Activated T-cell treated with anti-CD3 and anti-CD28 coated beads for 1 hour (primary cell): ENCODE data around the gene NCS1.
A peak's percentile ranks its signal among the peaks of the same experiment; 100 is the strongest.

ENCODE experiments used
- DNase-seq: peaks from one replicate; pipeline ENCODE4 v3.0.0-alpha.2; 2020; ENCODE audit warnings: low read depth

The NCS1 gene

GRCh38 chr9:130213911-130214761 lies 41.9 kb downstream of the NCS1 start:
- DNase-seq: no peak

DNA sequence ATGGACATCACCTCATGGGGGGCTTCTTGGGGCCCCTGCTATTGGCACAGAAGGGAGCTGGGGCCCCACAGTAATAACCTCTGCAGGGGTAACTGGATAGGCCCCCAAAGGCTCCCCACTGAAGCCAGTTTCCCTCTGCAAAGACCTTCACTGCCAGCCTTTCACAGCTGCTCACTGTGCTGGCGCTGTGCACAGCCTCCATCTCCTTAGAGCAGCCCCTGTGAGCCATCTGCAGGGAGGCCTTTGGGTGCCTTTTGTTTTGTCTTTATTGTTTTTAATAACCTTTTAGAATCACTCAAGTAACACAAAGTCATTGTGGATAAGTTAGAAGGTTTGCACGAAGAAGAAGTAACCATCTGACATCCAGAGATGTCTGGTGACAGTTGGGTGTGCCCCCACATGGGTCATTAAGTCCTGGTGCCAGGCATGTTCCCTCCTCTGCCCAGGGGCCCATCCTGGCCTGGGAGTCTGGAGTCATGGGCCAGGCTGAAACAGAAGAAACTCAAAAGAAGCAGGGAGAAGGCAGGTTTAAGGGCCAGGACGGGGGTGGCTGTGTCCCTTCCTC lies 42.7 kb downstream of the NCS1 start:
- no peak for DNase-seq

- no peak for DNase-seq
Observed at GRCh38 chr9:130215341-130216119, 43.3 kb downstream of the NCS1 start.

- no peak for DNase-seq
Observed at GRCh38 chr9:130217838-130218237, 45.6 kb downstream of the NCS1 start.

GRCh38 chr9:130219661-130220096 lies 47.5 kb downstream of the NCS1 start:
- DNase-seq: no peak

- DNase-seq: no peak
Observed at GRCh38 chr9:130220352-130220751, 48.1 kb downstream of the NCS1 start.

DNA sequence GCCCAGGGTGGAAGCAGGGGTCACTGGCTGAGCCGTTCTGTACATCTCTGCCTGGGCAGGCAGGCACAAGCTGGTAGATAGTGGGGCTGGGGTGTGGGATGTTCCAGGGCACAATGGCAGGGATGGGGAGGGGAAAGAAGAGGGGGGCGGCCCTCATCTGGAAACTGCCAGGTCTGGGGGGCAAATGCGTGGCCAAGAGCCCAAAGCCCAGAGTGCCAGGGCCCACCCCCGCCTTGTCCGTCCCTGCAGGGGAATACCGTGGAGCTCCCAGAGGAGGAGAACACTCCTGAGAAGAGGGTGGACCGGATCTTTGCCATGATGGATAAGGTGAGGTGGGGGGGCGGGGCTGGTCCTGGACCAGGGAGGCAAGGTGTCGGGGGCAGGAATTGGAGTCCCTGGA lies 50.6 kb downstream of the NCS1 start:
- DNase-seq: no peak

GRCh38 chr9:130225071-130225470 lies 52.9 kb downstream of the NCS1 start:
- no peak for DNase-seq

DNA sequence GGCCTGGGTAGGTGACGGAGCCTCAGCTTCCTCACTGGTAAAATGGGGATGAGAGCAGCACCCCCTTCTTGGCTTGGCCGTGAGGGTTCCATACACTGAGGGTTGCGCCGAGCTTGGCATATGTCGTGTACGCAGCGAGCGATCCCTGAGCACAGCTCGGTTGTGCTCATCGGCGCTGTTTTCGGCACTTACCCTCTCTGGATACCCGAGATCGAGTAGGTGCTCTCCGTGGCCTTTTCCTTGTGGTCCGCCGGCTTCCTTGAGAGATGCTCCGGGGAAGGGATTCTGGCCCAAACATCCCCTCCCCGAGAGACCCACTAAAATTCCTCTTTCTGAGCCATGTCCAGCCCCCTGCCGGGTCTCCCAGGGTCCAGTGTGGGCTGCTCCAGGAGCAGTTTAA lies 53.4 kb downstream of the NCS1 start:
- DNase-seq: no peak

GRCh38 chr9:130226112-130226511 lies 53.9 kb downstream of the NCS1 start:
- no peak for DNase-seq

DNA sequence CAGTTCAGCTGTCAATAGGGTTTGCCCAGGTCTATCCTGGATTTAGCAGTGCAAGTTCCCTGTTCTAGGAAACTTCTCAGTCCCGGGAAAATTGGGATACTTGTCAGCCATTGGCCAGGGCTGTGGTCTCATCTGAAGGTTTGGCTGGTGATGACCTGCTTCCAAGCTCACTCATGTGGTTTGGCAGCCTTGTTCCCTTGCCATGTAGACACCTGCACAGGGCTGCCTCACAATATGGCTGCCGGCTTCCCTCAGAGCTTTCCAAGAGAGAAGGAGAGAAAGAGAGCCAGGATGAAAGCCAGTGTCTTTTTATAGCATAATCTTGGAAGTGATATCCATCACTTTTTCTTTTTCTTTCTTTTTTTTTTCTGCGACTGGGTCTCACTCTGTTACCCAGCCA lies 55.6 kb downstream of the NCS1 start:
- DNase-seq: no peak

- no peak for DNase-seq
Observed at GRCh38 chr9:130229759-130230158, 57.6 kb downstream of the NCS1 start.

DNA sequence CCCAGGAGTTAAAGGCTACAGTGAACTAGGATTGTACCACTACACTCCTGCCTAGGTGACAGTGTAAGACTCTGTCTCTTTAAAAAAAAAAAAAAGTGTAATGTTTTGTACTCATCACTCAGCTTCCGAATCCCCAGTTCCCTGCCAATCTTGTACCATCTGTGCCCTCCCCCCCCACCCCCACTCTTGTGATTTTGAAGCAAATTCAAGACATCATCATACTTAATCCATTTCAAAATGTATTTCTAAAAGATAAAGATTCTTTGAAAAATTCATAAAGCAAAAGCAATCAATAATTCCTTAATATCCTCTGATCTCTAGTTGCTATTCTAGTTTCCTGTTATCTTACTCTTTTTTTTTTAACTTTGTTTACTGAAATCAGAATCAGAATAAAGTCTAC lies 58.4 kb downstream of the NCS1 start:
- DNase-seq: no peak

DNA sequence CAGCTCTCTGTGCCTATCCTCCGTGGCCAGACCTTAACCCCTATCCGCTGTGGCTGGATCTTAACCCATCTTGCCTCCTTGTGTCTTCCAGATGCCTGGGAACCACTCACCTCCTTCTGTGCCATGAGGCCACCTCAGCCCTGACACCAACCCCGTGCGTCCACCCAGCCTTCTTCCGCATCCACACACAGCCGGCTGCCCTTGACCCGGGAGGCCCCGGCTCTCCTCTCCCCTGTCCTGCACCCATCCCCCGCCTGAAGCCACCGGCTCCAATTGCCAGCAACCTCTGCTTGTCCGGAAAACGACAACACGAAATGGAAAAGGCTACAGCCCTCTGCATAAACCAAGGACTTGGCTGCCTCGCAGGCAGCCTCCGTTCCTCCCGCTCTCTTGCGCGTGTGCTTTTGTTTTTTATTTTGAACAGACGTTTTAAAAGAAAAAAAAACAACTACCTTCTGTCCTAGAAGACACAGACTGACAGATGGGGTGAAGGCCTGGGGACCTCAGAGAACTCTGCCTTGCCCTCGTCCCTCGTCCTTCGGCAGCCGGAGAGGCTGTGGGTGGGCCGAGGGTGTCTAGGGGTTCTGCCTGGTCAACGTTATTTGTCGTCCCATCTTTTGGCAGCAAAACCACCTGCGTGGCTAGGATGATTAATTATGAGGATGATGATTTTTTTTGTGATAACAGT lies 60.8 kb downstream of the NCS1 start:
- DNase-seq: no peak

DNA sequence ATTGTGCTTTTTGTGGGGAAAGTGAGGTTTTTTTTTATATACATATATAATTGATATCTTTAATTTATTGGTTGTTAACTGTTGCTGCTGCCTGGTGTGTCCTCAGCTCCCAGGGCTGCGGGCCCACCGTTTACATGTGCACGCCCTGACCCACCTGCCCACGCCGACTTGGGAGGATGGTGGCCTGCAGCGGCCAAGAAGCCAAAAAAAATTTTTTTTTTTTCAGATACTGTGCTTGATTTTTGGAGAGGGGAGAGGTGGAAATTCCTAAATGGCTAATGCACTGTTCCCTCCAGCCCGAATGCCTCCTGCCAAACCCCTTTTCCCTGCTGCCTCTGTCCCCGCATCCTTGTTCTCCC lies 61.4 kb downstream of the NCS1 start:
- no peak for DNase-seq

DNA sequence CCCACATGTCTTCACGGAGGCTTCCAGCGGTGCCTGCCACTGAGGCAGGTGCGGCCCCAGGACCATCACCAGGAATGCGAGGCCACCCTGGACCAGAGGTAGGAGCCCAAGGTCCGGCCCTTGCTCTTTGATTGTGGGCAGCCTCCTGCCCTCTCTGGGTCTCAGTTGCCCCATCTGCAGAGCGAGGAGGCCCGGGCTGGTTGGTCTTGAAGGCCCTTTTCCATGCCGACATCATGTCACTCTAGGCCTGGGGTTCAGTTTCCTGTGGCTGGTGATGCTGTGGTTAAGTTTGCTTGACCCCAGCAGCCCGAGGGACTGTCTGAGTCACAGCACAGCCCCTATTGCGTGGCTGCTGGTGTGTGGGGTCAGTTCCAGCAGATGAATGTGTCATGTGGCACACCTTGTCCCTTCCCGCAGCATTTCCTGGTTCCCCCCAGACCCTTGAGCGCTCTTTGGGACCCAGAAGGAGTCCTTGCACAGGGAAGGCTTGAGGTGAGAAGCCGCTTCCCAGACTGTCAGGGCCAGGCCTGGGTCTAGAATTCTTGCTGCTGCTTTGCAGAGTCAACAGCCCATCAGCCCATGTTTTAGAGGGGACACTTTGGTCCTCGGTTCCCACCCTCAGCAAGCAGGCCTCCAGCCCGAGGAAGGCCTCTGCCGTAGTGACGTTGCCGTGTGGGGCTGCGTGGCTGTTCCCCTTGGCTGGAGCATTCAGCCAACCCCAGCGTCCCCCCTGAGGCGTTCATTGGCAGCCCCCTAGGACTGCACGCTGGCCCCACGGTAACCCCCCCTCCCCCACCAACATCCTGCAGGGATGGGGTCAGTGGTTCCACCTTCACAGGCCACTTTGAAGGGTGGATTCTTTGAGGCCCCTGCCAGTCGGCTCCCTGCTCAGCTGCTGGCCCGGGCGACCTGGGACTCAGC lies 62.4 kb downstream of the NCS1 start:
- DNase-seq: no peak

DNA sequence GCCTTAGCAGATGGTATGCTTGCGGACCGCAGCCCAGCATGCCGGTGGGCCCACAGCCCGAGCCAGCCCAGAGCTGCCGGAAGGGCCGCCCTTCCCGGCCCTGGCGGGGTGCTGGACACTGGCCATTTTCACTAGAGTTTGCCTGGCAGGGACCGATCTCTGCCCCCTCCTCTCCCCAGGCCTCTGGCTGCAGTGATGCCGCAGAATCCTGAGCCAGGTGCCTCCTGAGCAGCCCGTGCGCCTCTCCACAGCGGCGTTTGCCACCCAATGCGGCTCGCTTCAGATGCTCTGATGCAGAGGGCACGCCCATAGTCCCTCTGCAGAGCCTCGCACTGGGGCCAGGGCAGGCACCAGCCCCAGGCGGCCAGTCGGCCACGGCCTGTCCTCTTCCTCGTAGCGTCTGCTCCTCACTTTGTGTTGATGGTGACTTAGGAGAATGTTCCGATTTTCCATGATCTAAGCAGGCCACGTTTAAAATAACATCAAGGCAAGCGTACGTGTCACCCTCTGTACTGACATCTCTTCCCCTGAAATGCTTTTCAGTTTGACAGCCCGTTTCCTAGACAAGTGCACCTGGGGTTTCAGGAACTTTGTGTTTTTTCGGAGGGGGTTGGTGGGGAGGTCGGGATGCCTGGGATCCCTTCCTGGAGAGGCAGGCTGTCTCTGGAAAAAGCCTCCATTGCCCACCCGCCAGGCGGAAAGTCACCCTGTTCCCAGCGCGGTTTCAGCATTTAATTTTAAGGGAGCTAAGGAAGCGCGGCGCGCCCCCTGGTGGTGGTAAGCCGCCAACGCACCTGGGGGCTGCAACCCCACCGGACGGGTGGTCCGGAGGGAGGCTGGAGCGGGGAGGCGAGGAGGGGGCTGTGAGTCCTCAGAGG lies 63.6 kb downstream of the NCS1 start:
- DNase-seq: peak; percentile 64

GRCh38 chr9:130236436-130236985 lies 64.3 kb downstream of the NCS1 start:
- no peak for DNase-seq

DNA sequence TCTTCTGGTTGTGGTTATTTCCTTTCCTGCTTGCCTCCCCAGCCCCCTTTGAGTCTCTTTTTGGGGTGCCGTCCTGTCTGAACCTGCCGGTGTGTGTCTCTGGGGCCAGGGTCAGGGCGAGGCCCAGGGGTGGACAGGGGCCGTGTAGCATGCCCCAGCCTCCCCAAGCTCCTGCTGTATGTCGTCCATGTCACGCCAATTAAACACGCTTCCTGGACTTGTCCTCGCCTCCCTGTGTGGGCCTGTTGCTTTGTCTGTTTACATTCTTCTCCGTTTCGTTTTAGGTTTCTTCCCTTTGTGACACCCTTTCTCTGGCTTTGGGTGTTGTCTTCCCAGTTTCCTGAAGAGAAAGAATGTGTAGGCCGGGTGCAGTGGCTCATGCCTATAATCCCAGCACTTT lies 64.9 kb downstream of the NCS1 start:
- no peak for DNase-seq
